Activated T-helper 1 cell treated with Interleukin-2 at 50 U/mL for 16 hours (primary cell): Measurements from ENCODE around the gene LOXL3.
"Not testable (repeated sequence)": the region's sequence is repeated elsewhere in the genome, so short reads cannot be mapped to it uniquely, and the experiment has no call there.

ENCODE experiments used
- DNase-seq: peaks from one replicate; pipeline ENCODE4 v3.0.0-alpha.2; 2020; ENCODE audit warnings: low read depth

The LOXL3 gene

DNA sequence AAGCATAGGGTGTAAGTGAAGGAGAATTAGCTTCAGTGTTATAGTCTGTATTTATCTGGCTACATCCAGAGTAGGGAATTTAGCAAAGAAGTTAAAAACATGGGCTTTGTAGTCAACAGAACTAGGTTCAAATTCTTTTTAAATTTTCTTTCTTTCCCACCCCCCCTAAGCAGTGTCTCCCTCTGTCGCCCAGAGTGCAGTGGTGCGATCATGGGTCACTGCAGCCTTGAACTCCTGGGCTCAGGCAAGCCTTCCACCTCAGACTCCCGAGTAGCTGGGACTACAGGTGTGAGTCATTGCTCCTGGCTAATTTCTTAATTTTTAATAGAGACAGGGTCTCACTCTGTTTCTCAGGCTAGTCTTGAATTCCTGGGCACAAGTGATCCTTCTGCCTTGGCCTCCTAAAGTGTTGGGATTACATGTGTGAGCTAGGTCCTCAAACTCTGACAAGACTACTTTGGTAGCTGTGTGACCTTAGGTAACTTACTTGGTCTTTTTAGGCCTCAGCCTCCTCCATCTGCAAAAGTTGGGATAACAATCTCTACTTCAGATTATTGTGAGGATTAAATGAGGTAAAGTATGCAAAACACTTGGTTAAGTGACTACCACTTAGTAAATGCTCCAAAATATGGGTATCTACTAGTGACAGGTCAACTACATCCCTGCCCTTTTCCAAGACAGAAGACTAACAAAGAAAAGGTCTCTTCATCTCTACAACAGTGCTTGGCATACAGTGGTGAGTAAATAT is 18.6 kb upstream of the LOXL3 start:
- DNase-seq, result no peak

DNA sequence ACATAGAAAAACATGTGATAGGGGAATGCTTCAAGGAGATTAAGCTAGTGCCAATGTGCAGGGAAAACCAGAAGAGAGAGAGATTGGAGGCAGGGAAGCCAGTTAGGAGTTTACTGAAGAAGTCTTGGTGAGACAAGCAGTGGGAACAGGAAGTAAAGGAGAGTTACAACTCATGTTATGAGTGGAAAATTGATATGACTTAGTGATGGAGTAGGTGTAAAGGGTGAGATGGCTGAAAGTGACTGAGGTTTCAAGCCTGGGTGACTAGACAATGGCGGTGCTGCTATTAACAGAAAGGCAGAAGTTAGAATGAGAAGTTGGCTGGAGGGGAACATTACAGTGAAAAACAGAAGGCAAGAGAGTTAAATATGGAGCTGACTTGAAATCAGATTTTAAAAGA is 17.3 kb upstream of the LOXL3 start:
- DNase-seq, result no peak

DNA sequence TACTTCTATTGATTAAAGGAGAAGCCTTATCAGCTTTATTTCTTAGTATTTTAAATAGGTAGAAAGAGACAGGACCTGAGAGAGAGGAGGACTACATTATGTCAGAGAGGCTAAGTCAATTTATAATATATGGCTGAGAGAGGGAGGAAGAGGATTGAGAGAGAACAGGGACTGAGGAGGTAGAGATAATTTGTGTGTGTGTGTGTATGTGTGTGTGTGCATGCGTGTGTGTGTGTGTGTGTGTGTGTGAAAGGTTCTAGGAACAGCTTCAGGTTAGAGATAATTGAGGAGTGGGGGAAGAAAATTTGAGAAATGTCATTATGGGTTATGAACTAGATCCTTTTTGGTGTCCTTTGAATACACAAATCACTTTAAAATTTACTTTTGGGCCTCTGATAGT is 15.9 kb upstream of the LOXL3 start:
- DNase-seq, result no peak

DNA sequence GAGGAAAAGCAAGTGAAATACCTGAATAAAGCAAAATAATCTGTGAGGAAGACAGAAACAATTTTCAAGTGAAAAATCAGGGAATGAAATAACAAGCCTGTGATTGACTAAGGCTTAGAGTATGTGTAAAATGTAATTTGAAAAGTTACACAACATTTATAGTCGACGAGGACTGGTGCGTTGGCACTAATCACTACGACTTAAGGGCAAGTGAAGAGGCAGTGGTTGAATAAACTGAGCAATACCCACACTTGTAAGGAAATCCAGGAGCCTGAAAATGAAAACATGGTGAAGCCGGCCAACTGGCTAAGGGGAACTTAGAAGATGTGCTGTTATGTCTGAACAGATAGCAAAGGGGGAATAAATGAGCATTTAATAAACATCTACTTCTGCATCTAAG is 14.1 kb upstream of the LOXL3 start:
- DNase-seq, result no peak

DNA sequence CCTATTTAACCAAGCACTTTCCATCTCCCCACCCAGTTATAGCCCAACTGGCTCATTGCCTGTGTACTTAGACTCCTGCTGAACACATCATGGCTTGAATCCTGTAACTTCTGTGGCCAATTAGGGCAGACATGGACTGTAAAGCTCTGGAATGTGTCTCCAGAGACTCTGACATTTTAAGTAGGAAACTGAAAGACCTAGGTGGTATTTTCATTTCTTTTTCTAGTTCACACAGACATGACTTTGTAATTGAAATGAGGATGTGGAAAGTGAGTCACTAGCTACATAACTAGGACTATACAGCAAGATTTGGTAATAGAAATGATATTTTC is 13.0 kb upstream of the LOXL3 start:
- DNase-seq, result no peak

DNA sequence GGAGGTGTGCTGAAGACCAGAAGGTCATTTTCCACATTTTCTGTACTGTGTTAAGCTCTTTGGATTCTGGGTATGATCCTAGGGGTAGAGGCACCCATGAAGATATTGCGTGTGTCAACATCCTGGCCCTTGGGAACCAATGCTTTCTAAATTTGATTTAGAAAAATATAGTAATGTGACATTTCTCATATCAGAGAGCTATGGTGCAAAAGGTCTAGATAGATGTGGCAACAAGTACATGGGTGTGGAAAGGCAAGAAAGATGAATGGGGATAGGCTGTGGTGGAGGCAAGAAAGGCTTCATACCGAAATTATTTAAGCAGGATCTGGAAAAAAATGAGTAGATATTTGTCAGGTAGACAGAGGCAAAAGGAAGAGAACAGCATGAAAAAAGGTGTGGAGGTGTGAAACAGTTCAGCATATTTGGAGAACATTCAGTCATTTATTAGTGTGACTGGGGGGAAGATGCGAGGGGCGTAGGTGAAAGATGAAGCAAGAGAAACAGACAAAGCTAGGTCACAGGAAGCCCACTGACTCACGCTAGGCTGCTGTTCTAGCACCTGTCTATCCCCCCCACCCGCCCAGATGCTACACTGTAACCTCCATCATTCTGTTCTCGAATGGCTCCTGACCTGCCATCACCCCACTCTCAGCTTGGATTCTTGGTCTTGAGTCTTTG is 12.5 kb upstream of the LOXL3 start:
- DNase-seq, result no peak

DNA sequence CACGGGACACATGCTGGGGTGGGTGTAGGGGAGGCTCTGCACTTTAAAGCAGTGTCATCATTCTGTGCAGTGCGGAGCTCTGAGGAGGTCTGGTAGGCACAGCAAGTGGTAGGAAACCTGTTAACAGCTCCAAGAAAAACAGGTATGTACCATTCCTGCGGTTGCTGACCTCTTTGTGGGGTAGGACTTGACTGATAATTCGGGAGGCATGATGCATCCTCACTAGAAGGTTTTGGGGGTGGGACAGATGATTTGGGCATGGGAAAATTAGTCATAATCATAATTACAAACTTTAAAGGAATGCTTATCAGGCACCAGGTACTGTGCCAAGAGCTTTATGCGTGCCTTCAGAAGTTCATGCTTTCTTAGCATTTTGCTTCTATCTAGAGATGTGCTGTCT is 10.5 kb upstream of the LOXL3 start:
- no peak for DNase-seq

DNA sequence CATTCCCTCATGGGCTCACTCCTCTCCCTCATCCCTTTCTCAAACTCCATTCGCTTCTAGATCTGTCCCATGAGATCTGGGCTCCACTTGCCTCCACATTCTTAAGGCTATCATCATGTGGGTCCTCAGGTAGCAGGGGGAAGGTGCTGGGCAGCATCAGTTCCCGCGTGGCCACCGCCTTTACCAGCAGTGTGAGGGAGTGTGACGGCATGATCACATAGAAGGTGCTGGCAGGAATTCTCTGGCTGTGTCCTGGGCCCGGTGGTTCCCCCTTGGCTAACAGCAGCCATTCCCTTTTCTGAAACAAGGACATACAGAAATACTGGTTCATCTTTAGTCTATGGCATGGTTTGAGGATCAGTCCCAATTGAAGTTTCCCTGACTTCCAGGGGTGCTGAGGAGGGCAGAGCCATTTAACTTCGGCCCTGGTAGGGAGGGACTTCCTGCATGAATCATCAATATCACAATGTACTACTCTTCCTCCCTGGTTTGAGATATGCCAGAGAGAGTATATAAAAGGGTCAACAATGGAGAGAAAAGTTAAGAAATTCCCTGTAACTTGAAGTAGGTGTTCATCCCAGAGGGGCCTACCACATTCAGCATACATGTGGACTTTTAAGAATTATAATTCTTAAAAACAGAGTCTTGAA is 8.5 kb upstream of the LOXL3 start:
- no peak for DNase-seq

DNA sequence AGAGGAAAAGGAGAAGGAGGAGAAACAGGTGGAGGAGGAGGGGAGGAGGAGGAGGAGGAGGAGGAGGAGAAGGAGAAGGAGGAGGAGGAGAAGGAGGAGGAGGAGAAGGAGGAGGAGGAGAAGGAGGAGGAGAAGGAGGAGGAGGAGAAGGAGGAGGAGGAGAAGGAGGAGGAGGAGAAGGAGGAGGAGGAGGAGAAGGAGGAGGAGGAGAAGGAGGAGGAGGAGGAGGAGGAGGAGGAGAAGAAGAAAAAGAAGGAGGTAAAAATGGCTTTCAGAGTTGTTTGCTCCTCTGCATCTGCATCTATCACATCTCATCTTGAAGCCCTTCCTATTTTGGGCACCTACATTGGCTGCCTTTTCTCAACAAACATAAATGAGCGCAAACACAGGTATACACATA is 7.3 kb upstream of the LOXL3 start:
- DNase-seq, result not testable (repeated sequence)

DNA sequence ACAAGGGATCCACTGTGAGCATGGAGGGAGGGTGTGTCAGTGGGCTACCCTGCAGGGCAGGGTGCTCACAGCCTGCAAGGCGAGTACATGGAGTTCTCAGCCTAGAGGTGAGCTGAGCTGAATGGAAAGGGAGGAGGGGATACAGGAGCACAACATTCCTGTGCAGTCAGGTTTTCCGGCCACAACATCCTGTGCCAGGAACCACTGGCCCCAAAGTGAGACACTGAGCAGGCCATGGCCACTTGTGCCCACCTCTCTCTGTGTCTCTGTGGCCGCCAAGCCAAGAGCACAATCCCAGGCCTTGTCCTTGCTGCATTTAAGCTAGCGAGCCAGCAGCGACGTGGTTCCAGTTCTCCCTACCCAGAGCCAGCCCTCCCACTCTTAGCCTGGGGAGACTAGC is 6.8 kb upstream of the LOXL3 start:
- no peak for DNase-seq

DNA sequence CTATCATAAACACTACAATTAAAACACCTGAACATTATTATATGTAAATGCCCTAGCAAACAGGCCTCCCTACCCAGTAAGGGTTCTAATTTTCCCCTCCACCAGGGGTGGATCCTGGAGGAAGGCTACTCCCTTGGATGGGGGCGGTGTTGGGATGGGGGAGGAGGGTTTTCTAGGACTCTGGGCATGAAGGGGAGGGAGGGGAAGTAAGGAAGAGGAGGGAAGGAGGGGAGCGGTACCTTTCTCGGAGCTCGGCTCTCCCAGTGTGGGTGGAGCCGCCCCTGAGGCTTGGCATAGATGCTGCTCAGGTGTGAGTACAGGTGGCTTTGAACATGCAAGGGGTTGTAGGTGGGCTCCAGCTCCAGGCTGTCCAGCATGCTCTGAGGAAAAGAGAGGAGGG is 6.2 kb upstream of the LOXL3 start:
- no peak for DNase-seq

DNA sequence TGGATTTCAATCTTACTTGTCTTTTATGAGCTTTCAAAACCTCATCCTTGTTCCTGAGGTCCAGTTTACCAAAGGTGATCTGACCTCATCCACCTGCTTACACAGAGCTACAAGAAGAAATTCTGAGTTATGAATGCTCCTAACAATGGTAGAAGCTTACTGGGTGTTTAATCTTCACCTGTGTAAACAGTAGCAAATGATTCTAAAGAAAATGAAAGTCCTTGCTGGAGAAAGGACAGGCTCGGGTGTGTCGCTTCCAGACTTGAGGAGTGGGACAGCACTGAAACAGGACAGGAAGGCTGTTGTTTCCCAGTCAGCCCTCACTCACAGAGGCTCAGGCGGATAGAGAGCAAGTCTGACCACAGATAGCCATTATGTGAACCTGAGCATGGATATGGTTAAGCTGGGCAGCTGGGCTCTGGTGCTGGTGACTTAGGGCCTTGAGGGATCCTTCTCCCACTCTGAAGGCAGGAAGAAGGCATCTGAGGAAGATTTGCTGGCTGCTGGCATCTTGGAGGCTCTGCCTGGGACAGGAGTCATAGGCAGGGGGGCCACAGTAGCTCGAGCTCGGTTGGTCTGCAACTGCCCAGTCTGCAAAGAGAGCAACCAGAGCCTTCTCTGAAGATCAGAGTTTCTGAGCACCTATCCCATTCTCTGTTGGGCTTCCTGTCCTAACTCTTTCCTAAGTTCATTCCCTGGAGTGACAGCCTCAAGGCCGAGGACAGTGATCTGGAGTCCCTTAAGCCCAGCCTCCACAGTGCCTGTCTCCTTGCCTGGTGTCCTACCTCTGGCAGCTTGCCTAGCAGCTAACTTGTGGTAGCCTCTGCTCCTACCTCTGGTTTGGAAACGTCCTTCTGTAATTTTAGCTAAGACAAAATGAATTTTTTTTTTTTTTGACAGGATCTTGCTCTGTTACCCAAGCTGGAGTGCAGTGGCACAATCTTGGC is 4.8 kb upstream of the LOXL3 start:
- DNase-seq, result no peak

DNA sequence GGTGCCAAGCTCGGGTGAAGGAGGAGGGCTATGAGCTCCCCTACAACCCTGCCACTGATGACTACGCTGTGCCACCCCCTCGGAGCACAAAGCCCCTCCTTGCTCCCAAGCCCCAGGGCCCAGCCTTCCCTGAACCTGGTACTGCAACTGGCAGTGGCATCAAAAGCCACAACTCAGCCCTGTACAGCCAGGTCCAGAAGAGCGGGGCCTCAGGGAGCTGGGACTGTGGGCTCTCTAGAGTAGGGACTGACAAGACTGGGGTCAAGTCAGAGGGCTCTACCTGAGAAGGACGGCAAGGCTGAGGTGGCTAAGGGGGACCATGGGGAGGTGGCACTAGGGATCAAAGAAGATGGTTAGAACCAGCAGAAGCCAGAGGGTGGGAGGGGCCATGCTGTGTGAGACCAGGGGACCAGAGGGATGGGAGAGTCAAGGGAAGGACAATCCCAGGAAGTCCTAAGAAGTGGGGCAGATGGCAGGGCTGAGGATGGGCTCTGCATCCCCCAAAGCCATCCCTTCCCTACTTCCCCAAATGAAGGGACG is 3.2 kb upstream of the LOXL3 start:
- DNase-seq, result no peak

DNA sequence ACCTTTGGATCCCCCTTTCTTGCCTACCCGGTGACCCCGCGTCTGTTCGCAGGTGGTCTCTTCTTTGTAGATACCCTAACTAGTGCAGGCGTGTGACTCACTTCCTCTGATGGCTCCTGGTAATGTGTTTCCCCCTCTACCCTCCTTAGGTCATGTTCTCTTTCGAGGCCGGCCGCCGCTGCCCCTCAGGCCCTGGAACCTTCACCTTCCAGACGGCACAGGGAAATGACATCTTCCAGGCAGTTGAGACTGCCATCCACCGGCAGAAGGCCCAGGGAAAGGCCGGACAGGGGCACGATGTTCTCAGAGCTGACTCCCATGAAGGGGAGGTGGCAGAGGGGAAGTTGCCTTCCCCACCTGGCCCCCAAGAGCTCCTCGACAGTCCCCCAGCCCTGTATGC is 2.4 kb upstream of the LOXL3 start:
- no peak for DNase-seq

DNA sequence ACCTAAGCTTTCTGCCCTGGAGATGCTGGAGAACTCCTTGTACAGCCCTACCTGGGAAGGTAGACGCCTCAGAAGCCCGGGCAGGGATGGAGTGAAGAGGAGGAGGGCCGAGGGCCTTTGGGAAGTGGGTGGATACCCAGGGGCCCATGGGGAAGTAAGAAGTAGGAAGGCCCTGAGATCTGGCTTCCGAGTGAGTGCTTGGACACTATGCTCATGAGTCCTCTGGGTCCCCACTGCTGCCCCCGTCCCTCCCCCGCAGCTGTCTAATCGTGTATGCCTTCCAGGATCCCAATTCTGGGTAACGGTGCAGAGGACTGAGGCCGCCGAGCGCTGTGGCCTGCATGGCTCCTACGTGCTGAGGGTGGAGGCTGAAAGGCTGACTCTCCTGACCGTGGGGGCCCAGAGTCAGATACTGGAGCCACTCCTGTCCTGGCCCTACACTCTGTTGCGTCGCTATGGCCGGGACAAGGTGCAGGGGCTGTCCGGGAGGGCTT is 1.9 kb upstream of the LOXL3 start:
- no peak for DNase-seq

DNA sequence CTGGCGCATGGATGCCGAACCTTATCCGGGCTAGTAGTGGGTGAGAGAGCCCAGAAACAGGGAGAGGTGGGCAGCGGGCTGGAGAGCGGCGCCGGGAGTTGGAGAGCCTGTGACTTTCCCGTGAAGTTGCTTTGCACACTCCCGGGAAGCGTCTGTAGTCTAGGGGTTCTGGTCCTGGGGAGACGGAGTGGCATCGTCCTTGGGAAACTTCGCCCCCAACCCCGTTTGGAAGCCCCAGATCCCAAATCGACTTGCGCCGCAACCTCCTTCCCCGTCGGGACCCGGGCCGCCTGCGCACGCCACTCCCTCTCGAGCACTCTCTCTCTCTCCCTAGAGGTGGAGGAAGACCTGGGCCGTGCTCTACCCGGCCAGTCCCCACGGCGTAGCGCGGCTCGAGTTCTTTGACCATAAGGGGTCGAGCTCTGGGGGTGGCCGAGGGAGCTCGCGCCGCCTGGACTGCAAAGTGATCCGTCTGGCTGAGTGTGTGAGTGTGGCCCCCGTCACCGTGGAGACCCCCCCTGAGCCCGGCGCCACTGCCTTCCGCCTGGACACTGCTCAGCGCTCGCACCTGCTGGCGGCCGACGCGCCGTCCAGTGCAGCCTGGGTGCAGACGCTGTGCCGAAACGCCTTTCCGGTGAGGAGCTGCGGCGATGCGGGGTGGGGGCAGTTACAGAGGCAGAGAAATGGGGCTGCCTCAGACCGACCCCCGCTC is 1.2 kb upstream of the LOXL3 start:
- DNase-seq, result no peak

DNA sequence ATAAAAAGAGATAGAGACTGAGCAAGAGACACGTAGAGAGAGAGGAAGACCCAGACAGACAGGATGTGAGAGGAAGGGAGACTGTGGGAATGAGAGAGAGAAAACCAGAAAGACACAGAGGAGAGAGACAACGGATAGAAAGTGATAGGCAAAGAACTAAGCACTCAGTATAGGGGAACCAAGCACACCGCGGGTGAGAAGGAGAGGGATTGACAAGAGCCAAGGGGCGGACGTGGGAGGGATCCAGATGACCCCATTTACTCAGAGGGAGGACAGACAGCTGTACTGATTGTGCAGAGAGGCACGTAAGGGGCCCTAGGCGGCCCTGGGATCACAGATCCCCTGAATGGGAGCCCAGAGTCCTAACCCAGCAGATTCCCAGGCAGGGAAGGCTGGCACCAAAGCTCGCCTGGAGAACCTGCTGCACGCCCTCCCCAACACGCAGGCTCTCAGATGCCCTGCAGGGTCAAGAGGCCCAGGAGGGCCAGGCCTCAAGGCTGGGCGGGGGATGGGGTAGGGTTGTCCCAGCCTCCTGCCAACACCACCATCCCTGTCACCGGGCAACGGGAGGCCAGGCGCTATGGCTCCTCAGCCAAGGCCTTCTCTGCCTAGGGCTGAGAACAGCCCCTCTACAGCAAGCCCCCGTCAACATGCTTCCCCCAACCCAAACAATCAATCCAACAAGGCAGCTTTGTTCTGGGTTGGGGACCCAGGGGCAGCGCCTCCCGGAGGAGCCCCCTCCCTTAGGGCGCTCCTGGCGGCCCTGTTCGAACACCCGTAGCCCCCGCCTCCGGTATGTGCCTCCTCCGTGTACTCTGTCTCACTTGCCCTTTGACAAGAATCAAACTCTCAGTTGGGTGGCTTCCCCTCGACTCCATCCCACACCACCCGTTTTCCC is 579 bp downstream of the LOXL3 start:
- DNase-seq, result no peak

DNA sequence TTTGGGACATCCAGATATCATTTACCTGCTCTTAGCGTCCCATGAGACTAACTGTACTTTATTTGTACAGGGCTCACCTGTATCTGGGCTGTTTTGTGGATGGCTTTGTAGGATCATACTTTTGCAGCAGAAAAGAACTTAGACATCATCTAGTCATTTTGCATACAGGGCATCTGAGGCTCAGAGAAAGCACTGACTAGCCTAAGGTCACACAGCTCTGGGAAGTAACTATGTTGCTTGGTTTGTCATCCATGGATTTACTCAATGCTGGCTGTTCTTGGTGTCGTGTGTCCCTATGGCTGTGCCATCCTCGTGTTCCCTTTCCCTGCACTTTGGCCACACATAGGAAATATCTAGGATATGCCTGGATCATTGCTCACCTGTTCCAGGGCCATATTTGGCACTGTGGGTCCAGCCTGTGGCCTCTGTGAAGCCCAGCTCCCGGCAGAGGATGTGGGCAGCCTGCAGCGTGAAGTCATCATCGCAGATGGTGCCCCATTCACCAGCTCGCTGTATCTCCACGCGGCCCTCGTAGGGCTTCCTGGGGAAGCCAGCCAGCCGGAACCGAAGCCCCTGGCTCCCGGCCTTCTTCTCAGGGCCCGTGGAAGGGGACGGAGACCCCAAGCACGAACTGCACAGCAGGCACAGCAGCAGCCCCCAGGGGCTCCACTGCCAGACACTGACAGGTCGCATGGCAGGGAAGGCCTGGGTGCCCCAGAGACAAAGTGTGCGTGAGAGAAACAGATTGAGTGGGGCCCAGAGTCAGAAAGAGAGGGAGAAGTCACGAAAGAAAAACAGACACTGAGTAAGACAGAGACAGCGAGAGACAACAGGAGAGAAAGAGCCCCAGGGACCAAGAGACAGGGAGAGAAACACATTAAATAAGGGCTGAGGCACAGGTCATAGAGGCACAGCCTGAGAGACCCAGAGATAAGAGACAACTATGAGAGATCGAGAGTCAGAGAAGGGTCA is 1.5 kb downstream of the LOXL3 start:
- no peak for DNase-seq

DNA sequence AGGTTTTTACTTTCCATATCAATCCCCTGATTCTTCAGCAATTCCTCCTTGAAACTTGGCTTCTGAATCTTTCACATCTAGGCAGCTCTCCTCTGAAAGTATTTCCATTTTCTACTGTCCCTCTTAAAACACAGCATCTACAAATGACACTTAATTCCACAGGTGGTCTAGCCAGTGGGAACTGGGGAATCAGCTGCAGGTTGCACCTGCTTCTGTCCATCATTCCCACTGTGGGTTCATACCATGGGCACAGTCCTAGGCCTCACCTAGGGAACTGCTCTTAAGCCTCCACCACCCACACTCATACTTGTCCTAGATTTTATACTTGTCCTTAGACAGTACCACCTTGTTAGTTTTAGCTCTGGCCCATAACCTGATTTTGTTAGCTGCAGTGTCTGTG is 2.2 kb downstream of the LOXL3 start:
- no peak for DNase-seq
